Retina (tissue), 1 donor: ENCODE results near the gene SEC24C.
"Not testable (repeated sequence)": the region's sequence is repeated elsewhere in the genome, so short reads cannot be mapped to it uniquely, and the experiment has no call there.

Source experiments
- DNase-seq: peaks from one replicate; pipeline ENCODE4 v3.0.0-alpha.2; 2016

Gene SEC24C

DNA sequence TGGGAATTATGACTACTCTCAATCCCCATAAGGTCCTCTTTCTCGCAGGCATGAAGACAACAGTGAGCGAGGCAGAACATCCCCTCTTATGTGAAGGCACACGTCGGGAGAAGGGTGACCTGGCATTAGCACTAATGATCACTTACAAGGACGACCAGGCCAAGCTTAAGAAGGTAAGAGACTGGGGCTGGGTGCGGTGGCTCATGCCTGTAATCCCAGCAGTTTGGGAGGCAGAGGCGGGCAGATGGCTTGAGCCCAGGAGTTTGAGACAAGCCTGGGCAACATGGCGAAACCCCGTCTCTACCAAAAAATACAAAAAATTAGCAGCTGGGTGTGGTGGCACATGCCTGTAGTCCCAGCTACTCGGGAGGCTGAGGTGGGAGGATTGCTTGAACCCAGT, 51.3 kb downstream of the SEC24C start:
- not testable (repeated sequence) for DNase-seq

GRCh38 chr10:73796035-73796434, 51.9 kb downstream of the SEC24C start:
- DNase-seq = not testable (repeated sequence)

- DNase-seq = no peak
These were observed 52.6 kb downstream of the SEC24C start for GRCh38 chr10:73796766-73797165.

GRCh38 chr10:73797324-73798025, 53.3 kb downstream of the SEC24C start:
- DNase-seq = no peak

- no peak for DNase-seq
These were observed 53.9 kb downstream of the SEC24C start for GRCh38 chr10:73798087-73798486.

DNA sequence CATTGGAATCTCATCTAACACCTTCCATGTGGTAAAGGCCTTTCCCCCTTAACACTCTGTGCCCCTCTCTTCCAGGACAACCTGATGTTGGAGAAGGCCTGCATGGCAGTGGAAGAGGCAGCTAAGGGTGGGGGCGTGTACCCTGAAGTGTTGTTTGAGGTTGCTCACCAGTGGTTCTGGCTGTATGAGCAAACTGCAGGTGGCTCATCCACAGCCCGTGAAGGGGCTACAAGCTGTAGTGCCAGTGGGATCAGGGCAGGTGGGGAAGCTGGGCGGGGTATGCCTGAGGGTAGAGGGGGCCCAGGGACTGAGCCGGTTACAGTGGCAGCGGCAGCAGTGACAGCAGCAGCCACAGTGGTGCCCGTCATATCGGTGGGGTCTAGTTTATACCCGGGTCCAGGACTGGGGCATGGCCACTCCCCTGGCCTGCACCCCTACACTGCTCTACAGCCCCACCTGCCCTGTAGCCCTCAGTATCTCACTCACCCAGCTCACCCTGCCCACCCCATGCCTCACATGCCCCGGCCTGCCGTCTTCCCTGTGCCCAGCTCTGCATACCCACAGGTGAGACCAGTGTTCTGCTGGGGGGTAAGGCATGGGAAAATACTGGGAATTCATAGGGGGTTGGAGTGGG, 54.9 kb downstream of the SEC24C start:
- no peak for DNase-seq

- no peak for DNase-seq
These were observed 55.9 kb downstream of the SEC24C start for GRCh38 chr10:73799899-73800559.

DNA sequence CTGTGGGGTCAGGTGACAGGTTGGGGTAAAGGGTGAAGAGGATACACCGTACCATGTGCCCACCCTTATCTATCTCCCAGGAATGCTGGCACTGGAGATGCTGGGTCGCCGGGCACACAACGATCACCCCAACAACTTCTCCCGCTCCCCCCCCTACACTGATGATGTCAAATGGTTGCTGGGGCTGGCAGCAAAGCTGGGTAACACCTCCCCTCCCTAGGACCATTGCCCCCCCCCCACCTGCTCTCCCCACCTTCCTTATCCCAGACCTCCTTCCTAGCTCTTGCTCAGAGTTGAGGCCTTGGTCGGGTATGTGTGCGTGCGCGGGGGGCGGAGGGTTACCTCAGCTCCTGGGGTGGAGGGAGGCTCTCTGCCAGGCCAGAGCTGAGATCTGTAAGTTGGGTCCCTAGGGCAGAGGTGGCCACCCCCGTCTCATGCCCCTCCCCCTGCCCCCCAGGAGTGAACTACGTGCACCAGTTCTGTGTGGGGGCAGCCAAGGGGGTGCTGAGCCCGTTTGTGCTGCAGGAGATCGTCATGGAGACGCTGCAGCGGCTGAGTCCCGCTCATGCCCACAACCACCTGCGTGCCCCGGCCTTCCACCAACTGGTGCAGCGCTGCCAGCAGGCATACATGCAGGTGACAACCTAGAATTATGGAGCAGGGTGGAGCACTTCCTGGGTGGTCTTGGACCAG, 56.5 kb downstream of the SEC24C start:
- DNase-seq = no peak

DNA sequence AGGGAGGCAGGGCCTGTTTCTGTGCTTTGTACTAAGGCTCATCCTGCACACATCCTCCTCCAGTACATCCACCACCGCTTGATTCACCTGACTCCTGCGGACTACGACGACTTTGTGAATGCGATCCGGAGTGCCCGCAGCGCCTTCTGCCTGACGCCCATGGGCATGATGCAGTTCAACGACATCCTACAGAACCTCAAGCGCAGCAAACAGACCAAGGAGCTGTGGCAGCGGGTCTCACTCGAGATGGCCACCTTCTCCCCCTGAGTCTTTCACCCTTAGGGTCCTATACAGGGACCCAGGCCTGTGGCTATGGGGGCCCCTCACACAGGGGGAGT, 57.0 kb downstream of the SEC24C start:
- DNase-seq = no peak

DNA sequence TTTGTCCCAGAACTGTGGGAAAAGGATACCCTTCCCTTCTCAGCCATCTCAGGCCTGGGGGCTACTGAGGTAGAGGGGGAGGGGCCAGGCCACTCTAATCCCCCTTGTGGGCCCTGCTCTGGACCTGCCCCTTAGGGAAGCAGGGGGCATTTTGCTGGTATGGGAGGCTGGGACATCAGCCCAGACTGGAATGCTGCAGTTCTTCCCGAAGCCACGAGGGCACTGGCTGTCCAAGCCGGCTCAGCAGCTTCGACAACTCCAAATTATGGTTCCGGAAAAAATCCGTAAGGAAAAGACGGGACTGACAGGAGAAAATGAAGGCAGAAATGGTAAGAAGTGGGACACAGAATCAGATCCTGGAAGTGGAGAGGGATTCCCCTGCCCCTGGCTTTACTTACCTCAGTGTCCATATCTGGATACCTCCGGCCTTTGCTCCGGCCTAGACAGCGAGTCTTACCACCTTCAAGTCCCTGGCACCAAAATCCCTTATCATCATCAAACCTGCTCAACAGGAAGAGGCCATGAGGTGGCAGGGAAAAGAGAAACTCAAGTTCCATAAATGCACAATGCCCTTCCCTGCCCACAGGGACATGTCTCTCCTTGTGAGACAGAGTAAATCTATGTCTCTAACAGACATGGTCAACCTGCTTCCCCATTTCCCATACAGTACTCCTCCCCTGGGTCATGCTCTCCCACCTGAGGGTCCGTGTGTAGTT, 58.3 kb downstream of the SEC24C start:
- DNase-seq = no peak

DNA sequence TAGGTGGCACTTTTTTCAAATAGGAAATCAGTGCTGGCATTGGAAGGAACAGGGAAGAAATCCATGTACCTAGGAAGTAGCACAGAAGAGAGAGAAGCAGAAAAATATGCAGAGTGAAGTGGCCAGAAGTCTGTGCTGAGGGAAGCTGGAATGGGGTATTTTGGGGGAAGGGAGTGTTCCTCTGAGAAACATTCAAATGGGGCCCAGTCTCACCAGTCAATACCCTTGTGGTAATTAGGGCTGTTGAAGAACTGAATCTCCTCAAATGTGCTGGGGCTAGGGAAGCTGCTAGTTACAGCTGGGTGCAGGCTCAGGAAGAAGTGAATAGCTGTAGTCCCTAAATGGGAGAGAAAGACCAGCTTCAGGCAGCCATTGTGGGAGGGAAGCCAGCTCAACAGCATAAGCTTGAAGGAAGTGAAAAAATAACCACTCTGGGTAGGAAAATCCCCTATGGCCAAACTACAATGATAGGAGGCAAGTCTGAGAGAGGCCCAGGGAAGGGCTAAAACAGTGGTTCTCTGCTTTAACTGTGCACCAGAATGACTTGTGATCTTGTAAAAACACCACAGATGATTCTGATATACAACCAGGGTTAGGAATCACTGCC, 59.6 kb downstream of the SEC24C start:
- DNase-seq = no peak

DNA sequence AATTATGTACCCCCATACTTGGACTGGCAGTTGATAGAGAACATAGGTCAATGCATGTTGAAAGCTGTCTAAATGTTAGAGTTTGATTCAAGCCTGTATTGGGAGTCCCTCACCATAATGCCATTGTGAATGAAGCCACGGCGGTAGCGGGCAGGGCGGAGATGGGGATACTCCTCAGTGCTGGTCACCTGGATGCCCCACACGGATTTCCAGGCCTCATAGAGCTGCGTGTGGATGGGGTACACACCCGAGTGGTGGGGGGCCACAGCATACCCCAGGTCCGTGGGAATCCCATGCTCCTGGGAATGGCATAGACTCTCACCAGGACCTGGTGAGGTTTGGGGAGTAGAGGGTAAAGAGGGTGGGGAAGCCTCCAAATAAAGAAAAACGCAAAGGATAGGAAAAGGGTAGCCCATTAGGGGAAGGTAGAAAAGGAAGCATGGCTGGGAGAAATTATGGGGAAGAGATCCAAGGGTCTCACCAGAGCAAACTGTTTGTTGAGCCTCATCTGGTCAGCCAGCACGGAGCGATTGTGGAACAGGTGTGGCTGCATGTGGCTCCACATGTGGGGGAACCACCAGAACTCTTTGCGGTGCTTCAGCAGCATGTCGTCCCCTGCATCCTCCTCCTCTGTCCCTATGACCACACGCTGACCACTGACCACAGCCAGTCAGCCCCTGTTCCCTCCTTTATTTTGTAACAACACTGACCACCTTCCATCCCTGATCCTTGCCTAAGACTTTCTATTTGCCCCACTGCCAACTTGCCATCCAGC, 62.2 kb downstream of the SEC24C start:
- DNase-seq = no peak

DNA sequence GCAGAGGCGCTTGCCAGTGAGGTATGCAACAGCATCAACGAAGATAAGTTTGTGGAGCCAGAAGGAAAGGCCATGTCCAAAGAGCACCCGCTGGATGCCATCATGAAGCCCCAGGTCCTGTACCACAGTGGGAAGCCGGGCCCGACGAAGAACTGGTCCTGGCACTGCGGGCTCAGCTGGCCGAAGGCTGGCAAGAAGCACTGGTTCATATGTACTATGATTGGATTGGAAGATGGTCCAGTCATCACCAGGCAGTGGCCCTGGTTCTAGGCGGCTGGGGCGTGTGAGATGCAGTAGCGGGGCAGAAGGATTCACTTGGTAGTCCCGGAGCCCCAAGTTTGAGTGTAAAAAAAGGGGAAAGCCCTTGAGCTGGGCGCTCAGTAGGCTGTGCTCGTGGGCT, 63.3 kb downstream of the SEC24C start:
- no peak for DNase-seq

- DNase-seq = no peak
These were observed 64.0 kb downstream of the SEC24C start for GRCh38 chr10:73808021-73808815.

GRCh38 chr10:73809061-73809818, 65.1 kb downstream of the SEC24C start:
- DNase-seq = no peak

DNA sequence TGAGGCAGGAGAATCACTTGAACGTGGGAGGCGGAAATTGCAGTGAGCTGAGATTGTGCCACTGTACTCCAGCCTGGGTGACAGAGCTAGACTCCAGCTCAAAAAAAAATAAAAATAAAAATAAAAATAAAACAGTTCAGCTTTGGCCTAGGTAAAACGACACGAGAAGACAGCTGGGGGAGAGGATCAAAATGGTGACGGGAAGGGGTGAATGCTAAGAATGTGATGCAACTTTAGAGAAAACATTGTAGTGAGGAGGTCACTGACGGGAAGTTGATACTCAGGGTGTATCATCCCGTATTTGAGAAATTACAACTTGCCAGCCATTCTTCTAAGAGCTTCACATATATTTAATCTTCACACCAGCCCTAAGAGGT, 66.2 kb downstream of the SEC24C start:
- no peak for DNase-seq

- DNase-seq = no peak
These were observed 66.7 kb downstream of the SEC24C start for GRCh38 chr10:73810735-73811465.

- no peak for DNase-seq
These were observed 68.5 kb downstream of the SEC24C start for GRCh38 chr10:73812657-73813056.

DNA sequence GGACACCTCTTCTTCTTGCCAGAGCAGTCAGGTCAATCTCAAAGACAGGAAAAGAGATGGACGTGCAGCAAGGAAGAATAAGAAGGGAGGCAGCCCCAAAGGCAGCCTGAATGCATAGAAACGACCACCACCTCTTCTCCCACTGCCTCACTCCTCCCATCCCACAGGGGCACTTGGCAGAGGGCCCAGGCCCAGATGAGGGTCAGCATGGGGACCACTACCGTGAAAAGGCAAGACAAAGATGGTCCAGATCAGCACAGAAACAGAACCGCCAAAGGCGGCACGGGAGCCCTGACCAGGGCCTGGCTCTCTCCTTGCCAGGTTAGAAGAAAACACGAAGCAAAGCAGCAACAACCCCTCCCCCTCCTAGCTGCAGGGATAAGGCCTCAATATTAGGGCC, 69.2 kb downstream of the SEC24C start:
- DNase-seq = no peak
